ENCODE measurements around the gene ZNF627. TPM values are rescaled to one million over a fixed set of nuclear protein-coding genes. Genes with fewer than 3 reads are reported as not detected.
"Not testable (repeated sequence)": the region's sequence is repeated elsewhere in the genome, so short reads cannot be mapped to it uniquely, and the experiment has no call there.

ZNF627 gene
- total and polyA plus RNA-seq, 4 donors: 4.8 to 30.6 (median 8.8) TPM

- H3K27ac ChIP-seq (ENCODE audit: low read depth in 1 of 2, low read length in 1 of 2): peak within 1 kb of the TSS; percentile 78 to 86
- peaks cover 3 to 18% (median 7%) of the 10 kb centered on the region in 5 donors for H3K4me1 ChIP-seq (ENCODE audit: control insufficient read depth in 5 of 5, insufficient read depth in 5 of 5, low read length in 5 of 5)
- peak within 1 kb of the TSS; percentile 45 to 53 for H3K9ac ChIP-seq (ENCODE audit: insufficient read depth in 1 of 2, low read length in 2 of 2)
- no peak for TF ChIP-seq CTCF (IDR thresholded peaks at IDR 0.05; ENCODE audit: control extremely low read depth, extremely low read depth)
- H3K36me3 ChIP-seq (ENCODE audit: control insufficient read depth in 4 of 4, insufficient read depth in 4 of 4, low read length in 4 of 4): peaks cover 0 to 12% (median 3%) of the 10 kb centered on the region in 4 donors
- no peaks in the 10 kb centered on the region for H3K27me3 ChIP-seq (ENCODE audit: control insufficient read depth in 3 of 3, insufficient read depth in 3 of 3, low read length in 2 of 3)
- H3K4me3 ChIP-seq: peak within 1 kb of the TSS; percentile 91
- ATAC-seq (ENCODE audit: insufficient read depth, low FRiP score) (peak; percentile 98), DNase-seq (peak; percentile 98 to 99 (median 98))
- no peaks in the 10 kb centered on the region for H3K9me3 ChIP-seq (ENCODE audit: control insufficient read depth in 4 of 4, insufficient read depth in 3 of 4, low read length in 3 of 4)
- 2 to 3% methylated on average over 57 of the region's 57 CpGs for WGBS, 2 donors
These were observed 38.1 kb upstream of the ZNF627 start, which contains the start of gene ELOF1 for GRCh38 chr19:11558881-11559828. TSS of gene ELOF1 (minus strand) at chr19:11559230. CDS start at chr19:11554347, 4,883 bp downstream.

- peaks cover 3 to 18% (median 7%) of the 10 kb centered on the region in 5 donors for H3K4me1 ChIP-seq (ENCODE audit: control insufficient read depth in 5 of 5, insufficient read depth in 5 of 5, low read length in 5 of 5)
- 9 to 11% methylated on average over 9 of the region's 9 CpGs for WGBS, 2 donors
- peak; percentile 63 to 82 (median 79) for DNase-seq
- TF ChIP-seq CTCF (IDR thresholded peaks at IDR 0.05; ENCODE audit: control extremely low read depth, extremely low read depth): peak; percentile 54
- H3K4me3 ChIP-seq: no peak overlapping the region
- H3K9ac ChIP-seq (ENCODE audit: insufficient read depth in 1 of 2, low read length in 2 of 2): no peak overlapping the region
- no peaks in the 10 kb centered on the region for H3K9me3 ChIP-seq (ENCODE audit: control insufficient read depth in 4 of 4, insufficient read depth in 3 of 4, low read length in 3 of 4)
- H3K27ac ChIP-seq (ENCODE audit: low read depth in 1 of 2, low read length in 1 of 2): no peak overlapping the region
- H3K36me3 ChIP-seq (ENCODE audit: control insufficient read depth in 4 of 4, insufficient read depth in 4 of 4, low read length in 4 of 4): peaks cover 0 to 4% (median 3%) of the 10 kb centered on the region in 4 donors
- ATAC-seq (ENCODE audit: insufficient read depth, low FRiP score): peak; percentile 42
- H3K27me3 ChIP-seq (ENCODE audit: control insufficient read depth in 3 of 3, insufficient read depth in 3 of 3, low read length in 2 of 3): no peaks in the 10 kb centered on the region
These were observed 36.8 kb upstream of the ZNF627 start for GRCh38 chr19:11560404-11561051.

GRCh38 chr19:11563532-11563931 lies 33.8 kb upstream of the ZNF627 start:
- 84 to 87% methylated on average over 8 of the region's 8 CpGs for WGBS, 2 donors
- H3K4me3 ChIP-seq: no peak overlapping the region
- H3K9ac ChIP-seq (ENCODE audit: insufficient read depth in 1 of 2, low read length in 2 of 2): no peak overlapping the region
- no peaks in the 10 kb centered on the region for H3K9me3 ChIP-seq (ENCODE audit: control insufficient read depth in 4 of 4, insufficient read depth in 3 of 4, low read length in 3 of 4)
- H3K36me3 ChIP-seq (ENCODE audit: control insufficient read depth in 4 of 4, insufficient read depth in 4 of 4, low read length in 4 of 4): peaks cover 0 to 3% (median 0%) of the 10 kb centered on the region in 4 donors
- H3K27me3 ChIP-seq (ENCODE audit: control insufficient read depth in 3 of 3, insufficient read depth in 3 of 3, low read length in 2 of 3): no peaks in the 10 kb centered on the region
- no peak for TF ChIP-seq CTCF (IDR thresholded peaks at IDR 0.05; ENCODE audit: control extremely low read depth, extremely low read depth)
- no peak for DNase-seq
- ATAC-seq (ENCODE audit: insufficient read depth, low FRiP score): no peak
- H3K27ac ChIP-seq (ENCODE audit: low read depth in 1 of 2, low read length in 1 of 2): no peak overlapping the region
- H3K4me1 ChIP-seq (ENCODE audit: control insufficient read depth in 5 of 5, insufficient read depth in 5 of 5, low read length in 5 of 5): peaks cover 0 to 9% (median 0%) of the 10 kb centered on the region in 5 donors

- H3K27ac ChIP-seq (ENCODE audit: low read depth in 1 of 2, low read length in 1 of 2); H3K9ac ChIP-seq (ENCODE audit: insufficient read depth in 1 of 2, low read length in 2 of 2); ATAC-seq (ENCODE audit: insufficient read depth, low FRiP score); H3K9me3 ChIP-seq (ENCODE audit: control insufficient read depth in 4 of 4, insufficient read depth in 3 of 4, low read length in 3 of 4); H3K27me3 ChIP-seq (ENCODE audit: control insufficient read depth in 3 of 3, insufficient read depth in 3 of 3, low read length in 2 of 3); H3K4me3 ChIP-seq; H3K4me1 ChIP-seq (ENCODE audit: control insufficient read depth in 5 of 5, insufficient read depth in 5 of 5, low read length in 5 of 5); DNase-seq; H3K36me3 ChIP-seq (ENCODE audit: control insufficient read depth in 4 of 4, insufficient read depth in 4 of 4, low read length in 4 of 4): not testable (repeated sequence)
- 97 to 98% methylated on average over 6 of the region's 6 CpGs for WGBS, 2 donors
These were observed 33.0 kb upstream of the ZNF627 start for GRCh38 chr19:11564082-11564807.

- H3K27me3 ChIP-seq (ENCODE audit: control insufficient read depth in 3 of 3, insufficient read depth in 3 of 3, low read length in 2 of 3); DNase-seq; ATAC-seq (ENCODE audit: insufficient read depth, low FRiP score); H3K27ac ChIP-seq (ENCODE audit: low read depth in 1 of 2, low read length in 1 of 2); H3K9ac ChIP-seq (ENCODE audit: insufficient read depth in 1 of 2, low read length in 2 of 2); H3K4me1 ChIP-seq (ENCODE audit: control insufficient read depth in 5 of 5, insufficient read depth in 5 of 5, low read length in 5 of 5); H3K36me3 ChIP-seq (ENCODE audit: control insufficient read depth in 4 of 4, insufficient read depth in 4 of 4, low read length in 4 of 4); H3K4me3 ChIP-seq; H3K9me3 ChIP-seq (ENCODE audit: control insufficient read depth in 4 of 4, insufficient read depth in 3 of 4, low read length in 3 of 4): not testable (repeated sequence)
- WGBS, 2 donors: 78% methylated on average over 5 of the region's 5 CpGs
These were observed 31.7 kb upstream of the ZNF627 start for GRCh38 chr19:11565649-11565980.
